Nephron (organoid): Measurements from ENCODE around the gene ITSN2.

Source experiments
- H3K27ac Mint-ChIP-seq, 3 experiments: 2 replicates each; pipeline ENCODE4 v1.8.0; 2020; ENCODE audit warnings: mixed read lengths in 3 of 3, mild to moderate bottlenecking in 2 of 3, moderate library complexity in 1 of 3
- H3K27me3 Mint-ChIP-seq: 2 replicates; pipeline ENCODE4 v1.8.0; 2021; ENCODE audit warnings: low read depth, mild to moderate bottlenecking, moderate library complexity, mixed read lengths
- H3K36me3 Mint-ChIP-seq: 2 replicates; pipeline ENCODE4 v1.8.0; 2020; ENCODE audit warnings: low read depth, mixed read lengths
- H3K4me1 Mint-ChIP-seq: 2 replicates; pipeline ENCODE4 v1.8.0; 2020; ENCODE audit warnings: mixed read lengths
- H3K4me3 Mint-ChIP-seq, 3 experiments: 2 replicates each; pipeline ENCODE4 v1.8.0; 2020; ENCODE audit warnings: mild to moderate bottlenecking in 3 of 3, mixed read lengths in 3 of 3, moderate library complexity in 2 of 3
- H3K9me3 Mint-ChIP-seq: 2 replicates; pipeline ENCODE4 v1.8.0; 2020; ENCODE audit warnings: mixed read lengths
- TF ChIP-seq, protein P1 (sequence below), 3 experiments: fragments of 200-600 bp; sonication (generic); IDR thresholded peaks; one replicate each; pipeline ENCODE4 v1.5.0; 2021; ENCODE audit warnings: antibody characterized with exemption in 3 of 3; ENCODE audit not compliant: unreplicated experiment in 3 of 3

The ITSN2 gene

DNA sequence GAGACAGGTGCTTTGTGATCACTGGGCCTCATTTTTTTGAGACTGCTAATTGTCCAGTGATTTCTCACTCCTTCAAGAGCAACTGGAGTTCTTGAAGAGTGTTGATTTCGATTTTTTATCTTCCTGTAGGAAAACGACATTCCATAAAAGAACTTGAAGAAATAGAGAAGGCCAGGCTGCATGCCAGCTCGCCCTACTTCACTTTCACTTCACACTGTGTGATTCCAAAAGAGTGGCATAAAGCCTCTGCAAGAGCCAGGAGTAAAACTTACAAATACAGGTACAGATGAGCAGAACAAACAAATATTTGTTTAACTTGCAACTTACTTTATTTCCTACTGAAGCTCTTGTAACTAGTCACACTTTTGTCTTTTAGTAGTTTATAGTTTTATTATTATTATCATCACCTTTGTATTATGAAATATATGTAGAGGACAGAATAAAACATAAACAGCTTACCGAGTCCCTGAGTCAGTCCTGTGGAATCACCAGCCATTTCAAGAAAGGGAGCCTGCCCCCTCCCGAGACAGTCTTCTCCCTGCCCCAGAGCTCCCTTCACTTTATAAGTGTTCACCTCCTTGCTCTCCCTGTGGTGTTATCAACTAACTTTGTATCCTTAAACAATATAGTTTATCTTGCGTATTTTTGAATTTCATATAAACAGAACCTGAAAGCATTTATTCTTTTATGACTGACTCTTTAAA is 176.8 kb downstream of the ITSN2 start:
- Mint-ChIP-seq H3K36me3 (peaks cover 13% of the 10 kb centered on the region), H3K9me3 (peaks cover 13% of the 10 kb centered on the region), H3K4me3 (no peak overlapping the region), H3K27ac (peak overlapping the region in 1 of 3 experiments; percentile 38), H3K4me1 (peaks cover 6% of the 10 kb centered on the region), H3K27me3 (no peaks in the 10 kb centered on the region)
- TF ChIP-seq, protein P1, sequence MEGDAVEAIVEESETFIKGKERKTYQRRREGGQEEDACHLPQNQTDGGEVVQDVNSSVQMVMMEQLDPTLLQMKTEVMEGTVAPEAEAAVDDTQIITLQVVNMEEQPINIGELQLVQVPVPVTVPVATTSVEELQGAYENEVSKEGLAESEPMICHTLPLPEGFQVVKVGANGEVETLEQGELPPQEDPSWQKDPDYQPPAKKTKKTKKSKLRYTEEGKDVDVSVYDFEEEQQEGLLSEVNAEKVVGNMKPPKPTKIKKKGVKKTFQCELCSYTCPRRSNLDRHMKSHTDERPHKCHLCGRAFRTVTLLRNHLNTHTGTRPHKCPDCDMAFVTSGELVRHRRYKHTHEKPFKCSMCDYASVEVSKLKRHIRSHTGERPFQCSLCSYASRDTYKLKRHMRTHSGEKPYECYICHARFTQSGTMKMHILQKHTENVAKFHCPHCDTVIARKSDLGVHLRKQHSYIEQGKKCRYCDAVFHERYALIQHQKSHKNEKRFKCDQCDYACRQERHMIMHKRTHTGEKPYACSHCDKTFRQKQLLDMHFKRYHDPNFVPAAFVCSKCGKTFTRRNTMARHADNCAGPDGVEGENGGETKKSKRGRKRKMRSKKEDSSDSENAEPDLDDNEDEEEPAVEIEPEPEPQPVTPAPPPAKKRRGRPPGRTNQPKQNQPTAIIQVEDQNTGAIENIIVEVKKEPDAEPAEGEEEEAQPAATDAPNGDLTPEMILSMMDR (IDR thresholded peaks at IDR 0.05; ENCODE audit: unreplicated experiment in 3 of 3) = no peak

DNA sequence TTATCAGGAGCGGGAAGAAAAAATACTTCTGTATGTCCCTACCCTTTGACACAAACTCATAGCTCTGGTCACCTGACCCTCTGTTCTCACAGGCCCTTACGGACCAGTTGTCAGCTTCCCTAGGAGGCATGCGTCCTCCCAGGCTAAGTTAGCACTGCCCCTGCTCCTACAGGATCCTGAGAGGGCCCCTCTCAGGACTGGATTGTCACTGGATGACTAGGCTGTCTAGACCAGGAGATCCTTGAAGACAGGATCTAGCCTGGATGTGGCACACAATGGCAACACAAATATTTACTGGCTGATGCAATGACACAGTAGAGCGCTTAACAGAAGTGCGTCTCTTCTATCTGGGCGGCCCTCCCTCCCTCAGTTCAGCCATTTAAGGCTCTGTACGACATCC is 177.8 kb downstream of the ITSN2 start:
- TF ChIP-seq, protein P1 (IDR thresholded peaks at IDR 0.05; ENCODE audit: unreplicated experiment in 3 of 3) = no peak
- Mint-ChIP-seq H3K9me3 (peaks cover 8% of the 10 kb centered on the region), H3K36me3 (peaks cover 8% of the 10 kb centered on the region), H3K4me1 (peaks cover 6% of the 10 kb centered on the region), H3K27me3 (no peaks in the 10 kb centered on the region), H3K4me3 (no peak overlapping the region), H3K27ac (peak overlapping the region in 1 of 3 experiments; percentile 59)

DNA sequence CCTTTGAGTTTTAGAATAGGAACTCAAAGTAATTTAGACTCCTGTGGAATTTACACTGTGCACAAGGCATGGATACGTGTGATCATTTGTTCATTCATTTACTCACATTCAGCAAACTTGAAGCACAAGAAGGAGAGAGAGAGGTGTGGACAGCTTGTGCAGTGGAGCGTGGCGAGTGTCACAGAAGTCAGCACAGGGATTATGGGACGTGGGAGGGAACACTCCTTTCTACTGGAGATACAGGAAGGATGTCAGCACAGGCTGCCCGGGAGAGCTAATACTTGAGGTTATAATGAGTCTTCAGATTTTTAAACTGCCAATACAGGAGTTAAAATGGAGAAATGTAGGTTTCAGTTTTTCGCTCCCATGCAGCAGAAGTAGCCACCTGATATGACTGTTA is 178.5 kb downstream of the ITSN2 start:
- Mint-ChIP-seq H3K4me1 (peaks cover 7% of the 10 kb centered on the region), H3K9me3 (peaks cover 2% of the 10 kb centered on the region), H3K27me3 (peaks cover 2% of the 10 kb centered on the region), H3K4me3 (no peak overlapping the region), H3K27ac (peak overlapping the region in 1 of 3 experiments; percentile 59), H3K36me3 (peaks cover 1% of the 10 kb centered on the region)
- TF ChIP-seq, protein P1 (IDR thresholded peaks at IDR 0.05; ENCODE audit: unreplicated experiment in 3 of 3) = no peak

DNA sequence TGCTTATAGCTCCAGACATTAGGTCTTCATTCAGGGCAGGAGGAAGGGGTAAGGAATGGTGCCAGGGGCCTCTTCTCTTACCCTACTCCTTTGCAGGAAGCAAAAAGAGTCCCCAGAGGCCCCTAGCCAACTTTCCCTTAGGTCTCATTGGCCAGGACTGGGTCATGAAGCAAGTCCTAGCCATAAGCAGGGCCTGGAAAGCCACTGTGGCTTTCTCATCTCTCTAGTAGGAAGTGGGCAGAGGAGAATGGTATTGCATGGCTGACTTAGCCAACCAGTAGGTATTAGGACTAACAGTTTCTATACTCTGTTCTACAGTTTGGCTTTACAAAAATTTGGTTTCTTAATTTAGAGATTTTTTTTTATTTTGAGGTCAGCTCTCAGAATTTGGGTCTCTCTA is 180.7 kb downstream of the ITSN2 start:
- TF ChIP-seq, protein P1 (IDR thresholded peaks at IDR 0.05; ENCODE audit: unreplicated experiment in 3 of 3) = no peak
- H3K27ac Mint-ChIP-seq = no peak overlapping the region
- no peaks in the 10 kb centered on the region for H3K9me3 Mint-ChIP-seq
- H3K4me1 Mint-ChIP-seq = peaks cover 18% of the 10 kb centered on the region
- H3K27me3 Mint-ChIP-seq = peaks cover 4% of the 10 kb centered on the region
- no peak overlapping the region for H3K4me3 Mint-ChIP-seq
- no peaks in the 10 kb centered on the region for H3K36me3 Mint-ChIP-seq

DNA sequence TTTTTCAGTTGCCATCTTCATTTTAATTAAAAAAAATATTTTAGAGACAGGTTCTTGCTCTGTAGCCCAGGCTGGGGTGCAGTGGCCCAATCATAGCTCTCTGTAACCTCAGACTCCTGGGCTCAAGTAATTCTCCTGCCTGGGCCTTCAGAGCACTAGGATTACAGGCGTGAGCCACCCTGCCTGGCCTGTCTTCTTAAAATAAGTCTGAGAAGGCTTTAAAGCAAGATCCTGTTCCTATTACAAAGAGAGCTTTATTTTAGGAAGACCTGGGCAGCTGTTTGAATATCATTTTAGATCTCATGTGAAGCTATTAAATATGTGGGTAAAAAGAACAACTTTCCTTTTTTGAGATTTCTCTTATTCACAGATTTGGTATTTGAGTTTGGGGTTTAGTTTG is 184.0 kb downstream of the ITSN2 start:
- Mint-ChIP-seq H3K36me3 (peaks cover 5% of the 10 kb centered on the region), H3K4me1 (peaks cover 12% of the 10 kb centered on the region), H3K27ac (peak overlapping the region; percentile 18 to 74 (median 40)), H3K9me3 (peaks cover 8% of the 10 kb centered on the region), H3K27me3 (peaks cover 4% of the 10 kb centered on the region), H3K4me3 (no peak overlapping the region)
- TF ChIP-seq, protein P1 (IDR thresholded peaks at IDR 0.05; ENCODE audit: unreplicated experiment in 3 of 3) = no peak

DNA sequence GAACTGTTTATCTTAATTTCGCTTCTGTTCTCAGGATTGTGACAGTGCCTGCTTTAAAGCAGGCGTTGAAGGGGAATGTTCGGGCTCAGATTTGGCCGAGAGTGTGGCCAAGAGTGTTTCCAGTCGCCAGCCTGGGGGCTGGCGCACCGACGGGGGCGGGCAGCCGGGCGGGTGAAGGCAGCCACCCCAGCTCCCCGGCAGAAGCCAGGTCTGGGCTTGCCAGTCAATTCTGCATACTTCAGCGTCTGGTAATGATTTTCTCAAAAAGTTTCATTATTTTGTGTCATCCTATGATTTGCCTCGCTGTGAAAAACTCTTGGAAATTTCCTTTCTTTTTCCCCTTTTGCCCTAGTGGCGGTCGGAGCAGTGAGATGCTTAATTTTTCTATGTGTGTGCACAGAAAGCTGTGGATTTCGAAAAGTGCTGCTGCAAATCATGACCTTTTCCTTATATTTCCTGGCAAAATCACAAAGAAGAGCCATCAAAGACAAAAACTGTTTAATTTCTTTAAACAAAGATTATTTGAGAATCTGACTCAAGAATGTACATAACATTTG is 184.6 kb downstream of the ITSN2 start:
- H3K4me3 Mint-ChIP-seq = no peak overlapping the region
- TF ChIP-seq, protein P1 (IDR thresholded peaks at IDR 0.05; ENCODE audit: unreplicated experiment in 3 of 3) = no peak
- H3K36me3 Mint-ChIP-seq = peaks cover 5% of the 10 kb centered on the region
- peak overlapping the region in 1 of 3 experiments; percentile 40 for H3K27ac Mint-ChIP-seq
- H3K27me3 Mint-ChIP-seq = peaks cover 4% of the 10 kb centered on the region
- H3K9me3 Mint-ChIP-seq = peaks cover 8% of the 10 kb centered on the region
- H3K4me1 Mint-ChIP-seq = peaks cover 12% of the 10 kb centered on the region
